HCT116 (cell line): ENCODE results near the gene PPIL3. TPM values are rescaled to one million over a fixed set of nuclear protein-coding genes. Genes with fewer than 3 reads are reported as not detected.
A peak's percentile ranks its signal among the peaks of the same experiment; 100 is the strongest.

Source experiments
- ATAC-seq: fragments of 200-7000 bp; cut with Tn5 transposase; 2 replicates; pipeline ENCODE4 v1.9.1; 2020; ENCODE audit warnings: mild to moderate bottlenecking, moderate library complexity
- BruUV-seq: library from RNA; stranded (reverse); fragments of 400-500 nt; replicated peaks from 2 replicates; lab custom pipeline; 2021; lab: Mats Ljungman, UMichigan
- CTCF ChIA-PET: fragments of 300-600 bp; sonication (Branson Sonifier 250); formaldehyde crosslinking; loops from one replicate; lab custom pipeline; 2021; ENCODE audit warnings: antibody characterized with exemption; lab: Charles Lee
- POLR2A ChIA-PET: fragments of 300-600, 350-600 bp; sonication (Branson Sonifier 250); formaldehyde crosslinking; loops from one replicate; lab custom pipeline; 2021; ENCODE audit warnings: antibody characterized with exemption; lab: Charles Lee
- RAD21 ChIA-PET, 2 experiments: fragments of 300-600 bp; sonication (Branson Sonifier 250); formaldehyde crosslinking; loops; one replicate each; lab custom pipeline; 2023; ENCODE audit warnings: low total read pairs in 2 of 2; ENCODE audit not compliant: uncharacterized antibody in 2 of 2, unreplicated experiment in 2 of 2, low non-redundant PET in 1 of 2; lab: Charles Lee
- DNase-seq: peaks from one replicate; pipeline ENCODE4 v3.0.0-alpha.2; 2010; ENCODE audit warnings: low read depth, low spot score
- H2AFZ ChIP-seq: fragments of 200-600 bp; shearing (Covaris generic), sonication (generic); 2 replicates; pipeline ENCODE4 v1.6.1; 2017; ENCODE audit warnings: low read depth, mixed run types, mixed read lengths, antibody characterized with exemption, low read length; ENCODE audit not compliant: poor library complexity, severe bottlenecking
- H3K27ac ChIP-seq: 2 replicates; pipeline ENCODE4 v1.5.1; 2012; ENCODE audit warnings: low read depth, low read length
- H3K27me3 ChIP-seq: fragments of 200-600 bp; sonication (generic); 2 replicates; pipeline ENCODE4 v1.6.1; 2016; ENCODE audit warnings: mixed run types, low read length, mixed read lengths; ENCODE audit not compliant: insufficient read depth
- H3K36me3 ChIP-seq, 2 experiments: fragments of 200-500 bp in 1 of 2; fragments of 200-600 bp in 1 of 2; sonication (Bioruptor generic) in 1 of 2; sonication (generic) in 1 of 2; 2 replicates each; pipeline versions ENCODE4 v1.5.1 to v1.6.1; 2014 to 2016; ENCODE audit warnings: low read length in 2 of 2, inconsistent platforms in 1 of 2, mixed read lengths in 1 of 2, mixed run types in 1 of 2; ENCODE audit not compliant: insufficient read depth in 2 of 2, control insufficient read depth in 1 of 2
- H3K4me1 ChIP-seq, 2 experiments: fragments of 200-600 bp in 1 of 2; sonication (generic) in 1 of 2; 2 replicates each; pipeline versions ENCODE4 v1.5.1 to v1.6.1; 2012 to 2017; ENCODE audit warnings: low read length in 2 of 2, inconsistent platforms in 1 of 2, mild to moderate bottlenecking in 1 of 2, mixed read lengths in 1 of 2, mixed run types in 1 of 2, moderate library complexity in 1 of 2; ENCODE audit not compliant: insufficient read depth in 2 of 2, control insufficient read depth in 1 of 2
- H3K4me2 ChIP-seq: fragments of 200-600 bp; sonication (generic); 2 replicates; pipeline ENCODE4 v1.6.1; 2017; ENCODE audit warnings: mixed run types, low read length, mixed read lengths
- H3K4me3 ChIP-seq, 2 experiments: fragments of 200-600 bp in 1 of 2; sonication (generic) in 1 of 2; replicated peaks in 1 of 2; 2 replicates each; pipeline ENCODE4 v1.5.1; 2011 to 2016; ENCODE audit warnings: low read length in 2 of 2, control low read depth in 1 of 2, low read depth in 1 of 2, mild to moderate bottlenecking in 1 of 2, mixed read lengths in 1 of 2, mixed run types in 1 of 2
- H3K79me2 ChIP-seq: fragments of 200-600 bp; sonication (generic); 2 replicates; pipeline ENCODE4 v1.6.1; 2017; ENCODE audit warnings: mild to moderate bottlenecking, mixed run types, low read length, moderate library complexity, mixed read lengths; ENCODE audit not compliant: insufficient read depth
- H3K9ac ChIP-seq: fragments of 200-600 bp; sonication (generic); 2 replicates; pipeline ENCODE4 v1.6.1; 2016; ENCODE audit warnings: low read length, mixed read lengths
- H3K9me2 ChIP-seq: fragments of 200-600 bp; sonication (generic), shearing (Covaris generic); 2 replicates; pipeline ENCODE4 v1.6.1; 2017; ENCODE audit warnings: mixed run types, mild to moderate bottlenecking, moderate library complexity; ENCODE audit not compliant: insufficient read depth
- H3K9me3 ChIP-seq, 2 experiments: fragments of 200-500 bp in 1 of 2; fragments of 200-600 bp in 1 of 2; sonication (Bioruptor generic) in 1 of 2; sonication (generic) in 1 of 2; 2 replicates each; pipeline ENCODE4 v1.6.1; 2014 to 2017; ENCODE audit warnings: low read length in 2 of 2, mixed read lengths in 2 of 2, inconsistent platforms in 1 of 2, low read depth in 1 of 2, mild to moderate bottlenecking in 1 of 2, mixed run types in 1 of 2, moderate library complexity in 1 of 2; ENCODE audit not compliant: control insufficient read depth in 1 of 2, insufficient read depth in 1 of 2
- H4K20me1 ChIP-seq: fragments of 200-600 bp; sonication (generic), shearing (Covaris generic); 2 replicates; pipeline ENCODE4 v1.6.1; 2017; ENCODE audit warnings: mixed run types, mild to moderate bottlenecking, moderate library complexity; ENCODE audit not compliant: insufficient read depth
- EGR1 ChIP-seq: IDR thresholded peaks from 2 replicates; pipeline ENCODE4 v1.6.1; 2012; ENCODE audit warnings: low read depth
- RAD21 ChIP-seq: IDR thresholded peaks from 2 replicates; pipeline ENCODE4 v1.6.1; 2012; ENCODE audit warnings: low read depth, mild to moderate bottlenecking
- intact Hi-C: fragments of 100-400 bp; cut with micrococcal nuclease; formaldehyde crosslinking; loops from 2 replicates; pipeline ENCODE4 v1.10.0; 2022
- total RNA-seq: library from RNA; stranded (reverse); gene quantifications from one replicate; pipeline ENCODE4 v1.2.1, GENCODE V29; 2021; ENCODE audit not compliant: unreplicated experiment
- TF ChIP-seq, protein P1 (sequence below), 3 experiments: fragments of 200-600 bp in 1 of 3; sonication (generic) in 1 of 3; IDR thresholded peaks in 2 of 3; conservative IDR thresholded peaks in 1 of 3; 2 replicates each; pipeline ENCODE4 v1.5.1; 2012 to 2017; ENCODE audit warnings: low read depth in 2 of 3, low read length in 2 of 3, antibody characterized with exemption in 1 of 3, borderline replicate concordance in 1 of 3, control low read depth in 1 of 3, mild to moderate bottlenecking in 1 of 3, mixed read lengths in 1 of 3, mixed run types in 1 of 3, moderate library complexity in 1 of 3; ENCODE audit not compliant: insufficient read depth in 1 of 3
- TF ChIP-seq, protein P2 (sequence below): IDR thresholded peaks from 2 replicates; pipeline ENCODE4 v1.6.1; 2012
- TF ChIP-seq, protein P3 (sequence below): IDR thresholded peaks from 2 replicates; pipeline ENCODE4 v1.6.1; 2012

PPIL3 gene
- total RNA-seq, 1 experiment from 2014 or later: 55.9 TPM

DNA sequence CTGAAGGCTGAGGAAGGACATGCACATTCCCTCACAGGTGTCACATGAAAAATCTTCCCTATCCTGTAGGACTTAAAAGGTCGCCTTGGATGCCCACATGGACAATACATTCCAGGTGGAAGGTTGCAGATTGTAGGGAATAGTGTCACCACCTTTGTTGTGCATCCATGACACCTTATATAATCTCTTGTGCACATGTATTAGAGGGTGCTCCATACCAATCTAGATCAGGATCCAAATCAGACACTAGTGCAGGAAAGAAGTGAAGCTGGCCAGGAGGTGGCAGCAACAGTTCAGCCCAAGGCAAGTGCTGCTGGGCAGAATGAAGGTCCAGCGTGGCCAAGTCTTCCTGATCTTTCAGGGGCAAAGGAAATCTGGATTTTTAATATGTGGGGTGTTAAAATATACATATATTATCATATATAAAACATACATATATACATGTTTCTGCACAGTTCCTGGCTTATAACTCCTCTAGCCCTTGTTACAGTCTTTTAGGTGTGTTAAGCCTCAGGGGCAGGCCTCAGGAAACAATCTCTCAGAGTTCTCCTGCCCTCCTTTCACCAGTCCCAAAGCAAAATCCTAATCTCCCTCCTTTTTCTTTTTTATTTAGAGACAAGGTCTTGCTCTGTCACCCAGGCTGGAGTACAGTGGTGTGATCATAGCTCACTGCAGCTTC is 16.9 kb upstream of the PPIL3 start:
- peaks cover 3% of the 10 kb centered on the region for H4K20me1 ChIP-seq
- TF ChIP-seq EGR1: no peak
- TF ChIP-seq, protein P1, sequence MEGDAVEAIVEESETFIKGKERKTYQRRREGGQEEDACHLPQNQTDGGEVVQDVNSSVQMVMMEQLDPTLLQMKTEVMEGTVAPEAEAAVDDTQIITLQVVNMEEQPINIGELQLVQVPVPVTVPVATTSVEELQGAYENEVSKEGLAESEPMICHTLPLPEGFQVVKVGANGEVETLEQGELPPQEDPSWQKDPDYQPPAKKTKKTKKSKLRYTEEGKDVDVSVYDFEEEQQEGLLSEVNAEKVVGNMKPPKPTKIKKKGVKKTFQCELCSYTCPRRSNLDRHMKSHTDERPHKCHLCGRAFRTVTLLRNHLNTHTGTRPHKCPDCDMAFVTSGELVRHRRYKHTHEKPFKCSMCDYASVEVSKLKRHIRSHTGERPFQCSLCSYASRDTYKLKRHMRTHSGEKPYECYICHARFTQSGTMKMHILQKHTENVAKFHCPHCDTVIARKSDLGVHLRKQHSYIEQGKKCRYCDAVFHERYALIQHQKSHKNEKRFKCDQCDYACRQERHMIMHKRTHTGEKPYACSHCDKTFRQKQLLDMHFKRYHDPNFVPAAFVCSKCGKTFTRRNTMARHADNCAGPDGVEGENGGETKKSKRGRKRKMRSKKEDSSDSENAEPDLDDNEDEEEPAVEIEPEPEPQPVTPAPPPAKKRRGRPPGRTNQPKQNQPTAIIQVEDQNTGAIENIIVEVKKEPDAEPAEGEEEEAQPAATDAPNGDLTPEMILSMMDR (IDR thresholded peaks at IDR 0.05 in 2 of 3, conservative IDR thresholded peaks at IDR 0.05 in 1 of 3; ENCODE audit: borderline replicate concordance in 1 of 3, insufficient read depth in 1 of 3, low read depth in 2 of 3, low read length in 2 of 3): peak; percentile 77 to 92 (median 82)
- peak; percentile 95 for TF ChIP-seq RAD21
- TF ChIP-seq, protein P2, sequence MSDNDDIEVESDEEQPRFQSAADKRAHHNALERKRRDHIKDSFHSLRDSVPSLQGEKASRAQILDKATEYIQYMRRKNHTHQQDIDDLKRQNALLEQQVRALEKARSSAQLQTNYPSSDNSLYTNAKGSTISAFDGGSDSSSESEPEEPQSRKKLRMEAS: peak; percentile 20; the same call in 1 of the 2 replicates
- TF ChIP-seq, protein P3, sequence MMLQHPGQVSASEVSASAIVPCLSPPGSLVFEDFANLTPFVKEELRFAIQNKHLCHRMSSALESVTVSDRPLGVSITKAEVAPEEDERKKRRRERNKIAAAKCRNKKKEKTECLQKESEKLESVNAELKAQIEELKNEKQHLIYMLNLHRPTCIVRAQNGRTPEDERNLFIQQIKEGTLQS: no peak
- TF ChIP-seq, all 23 proteins: peak for 3
- BruUV-seq: no TSS peak
- RAD21 ChIA-PET: interaction anchor here (1.0 to 2.4 kb wide), 7 partner anchors 163 to 326 kb away, joined by 3 to 10 read pairs (median 6); no protein-coding TSS in a partner anchor
- H3K4me2 ChIP-seq: no peak overlapping the region
- no peaks in the 10 kb centered on the region for H3K79me2 ChIP-seq
- intact Hi-C loops: loop anchor here (1.0 to 10.0 kb wide), 5 partner anchors 164 to 459 kb away; no protein-coding TSS in a partner anchor
- no peak overlapping the region for H2AFZ ChIP-seq
- peak; percentile 69 for DNase-seq
- H3K9me2 ChIP-seq: no peaks in the 10 kb centered on the region
- no peak overlapping the region for H3K4me3 ChIP-seq
- H3K27me3 ChIP-seq: no peaks in the 10 kb centered on the region
- POLR2A ChIA-PET: no interaction called here
- ATAC-seq: peak; percentile 83
- no peak overlapping the region for H3K27ac ChIP-seq
- no peaks in the 10 kb centered on the region for H3K9me3 ChIP-seq
- CTCF ChIA-PET: interaction anchor here (0.5 to 5.0 kb wide), 10 partner anchors 27 to 326 kb away, joined by 3 to 55 read pairs (median 4); partner anchors contain the start of gene CASP10
- no peak overlapping the region for H3K9ac ChIP-seq
- peaks cover 34% of the 10 kb centered on the region in 2 experiments for H3K36me3 ChIP-seq
- H3K4me1 ChIP-seq: peaks cover 0 to 5% of the 10 kb centered on the region in 2 experiments; a peak in 1 of 4 replicates
